Muscle layer of duodenum (tissue), 2 donors: ENCODE data around the gene FOSB.

Source experiments
- H3K27ac ChIP-seq: one replicate; pipeline ENCODE4 v1.7.0; 2013; ENCODE audit warnings: mild to moderate bottlenecking, low read length
- H3K27me3 ChIP-seq: one replicate; pipeline ENCODE4 v1.7.0; 2013; ENCODE audit warnings: low read depth, mild to moderate bottlenecking, control low read depth, low read length
- H3K36me3 ChIP-seq, 2 donors: one replicate each; pipeline ENCODE4 v1.7.0; 2013; ENCODE audit warnings: low read length in 2 of 2, control low read depth in 1 of 2, mild to moderate bottlenecking in 1 of 2; ENCODE audit not compliant: insufficient read depth in 2 of 2, control insufficient read depth in 1 of 2
- H3K4me1 ChIP-seq, 2 donors: one replicate each; pipeline ENCODE4 v1.7.0; 2013; ENCODE audit warnings: low read length in 2 of 2, mild to moderate bottlenecking in 2 of 2, control low read depth in 1 of 2, moderate library complexity in 1 of 2; ENCODE audit not compliant: insufficient read depth in 2 of 2, control insufficient read depth in 1 of 2
- H3K4me3 ChIP-seq, 2 donors: one replicate each; pipeline ENCODE4 v1.7.0; 2013; ENCODE audit warnings: low read length in 2 of 2, low read depth in 1 of 2, mild to moderate bottlenecking in 1 of 2
- H3K9me3 ChIP-seq, 2 donors: one replicate each; pipeline ENCODE4 v1.7.0; 2013; ENCODE audit warnings: low read length in 2 of 2, control low read depth in 1 of 2, mild to moderate bottlenecking in 1 of 2; ENCODE audit not compliant: control insufficient read depth in 1 of 2
- donor health status: healthy.

Gene FOSB

DNA sequence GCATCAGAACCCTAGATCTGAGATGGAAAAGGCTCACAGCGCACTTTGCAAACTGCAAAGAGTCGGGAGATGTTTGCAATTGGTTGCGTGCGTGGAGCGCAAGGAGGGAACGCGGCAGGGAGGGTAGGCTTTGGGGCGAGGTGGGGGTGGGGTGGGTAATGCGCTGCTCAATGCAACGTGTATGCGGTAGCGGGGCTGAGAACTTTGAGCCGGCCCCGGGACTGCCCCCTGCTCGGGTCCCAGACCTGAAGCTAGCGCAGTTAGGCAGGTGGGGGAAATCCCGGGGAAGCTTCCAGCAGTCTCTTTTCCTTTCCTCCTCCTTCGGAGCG, 971 bp downstream of the FOSB start:
- Histone ChIP-seq H3K27me3 (no peaks in the 10 kb centered on the region), H3K4me1 (peaks cover 0 to 26% of the 10 kb centered on the region in 2 donors), H3K9me3 (no peaks in the 10 kb centered on the region), H3K4me3 (peak overlapping the region; percentile 92 to 95), H3K36me3 (peaks cover 15 to 24% of the 10 kb centered on the region in 2 donors), H3K27ac (peak overlapping the region; percentile 90)

GRCh38 chr19:45469132-45469944, 1.5 kb downstream of the FOSB start:
- Histone ChIP-seq H3K4me1 (peaks cover 0 to 26% of the 10 kb centered on the region in 2 donors), H3K4me3 (peak overlapping the region; percentile 92 to 95), H3K27ac (peak overlapping the region; percentile 95), H3K9me3 (no peaks in the 10 kb centered on the region), H3K36me3 (peaks cover 15 to 24% of the 10 kb centered on the region in 2 donors), H3K27me3 (no peaks in the 10 kb centered on the region)

DNA sequence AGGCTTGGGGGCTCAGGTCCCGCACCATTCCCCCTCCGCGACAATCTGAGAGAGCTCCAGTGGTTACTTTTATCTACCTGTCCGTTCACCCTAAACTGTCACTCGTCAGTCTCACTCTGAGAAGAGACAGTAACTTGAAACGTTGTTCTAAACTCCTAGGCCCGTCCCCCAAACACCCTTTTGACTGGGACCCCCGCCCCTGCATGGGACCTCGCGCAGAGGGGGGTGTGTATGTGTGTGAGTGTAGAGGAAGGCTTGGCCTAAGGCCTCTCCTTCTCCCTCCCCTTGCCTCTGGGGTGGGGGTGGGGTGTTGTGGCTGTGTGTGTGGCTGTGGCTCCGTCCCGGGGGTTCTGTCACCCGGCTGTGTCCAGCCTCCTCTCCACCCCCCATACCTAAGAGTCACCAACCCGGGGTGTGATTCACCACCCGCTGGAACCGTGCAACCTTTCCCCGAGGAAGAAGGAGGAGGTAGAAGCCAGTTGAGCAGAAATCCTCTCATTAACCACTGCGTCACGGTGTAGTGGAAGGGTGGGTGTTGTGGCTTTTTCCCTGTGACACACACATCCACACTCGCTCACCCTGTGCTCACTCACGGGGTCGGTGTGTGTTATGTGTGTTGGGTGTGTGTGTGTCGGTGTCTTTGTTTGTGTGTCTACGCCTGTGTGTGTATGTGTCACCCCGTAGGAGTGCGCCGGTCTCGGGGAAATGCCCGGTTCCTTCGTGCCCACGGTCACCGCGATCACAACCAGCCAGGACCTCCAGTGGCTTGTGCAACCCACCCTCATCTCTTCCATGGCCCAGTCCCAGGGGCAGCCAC, 2.4 kb downstream of the FOSB start:
- Histone ChIP-seq H3K27ac (peak overlapping the region; percentile 95), H3K9me3 (no peaks in the 10 kb centered on the region), H3K36me3 (peaks cover 15 to 24% of the 10 kb centered on the region in 2 donors), H3K4me1 (peaks cover 0 to 26% of the 10 kb centered on the region in 2 donors), H3K4me3 (peak overlapping the region; percentile 92 to 95), H3K27me3 (no peaks in the 10 kb centered on the region)

DNA sequence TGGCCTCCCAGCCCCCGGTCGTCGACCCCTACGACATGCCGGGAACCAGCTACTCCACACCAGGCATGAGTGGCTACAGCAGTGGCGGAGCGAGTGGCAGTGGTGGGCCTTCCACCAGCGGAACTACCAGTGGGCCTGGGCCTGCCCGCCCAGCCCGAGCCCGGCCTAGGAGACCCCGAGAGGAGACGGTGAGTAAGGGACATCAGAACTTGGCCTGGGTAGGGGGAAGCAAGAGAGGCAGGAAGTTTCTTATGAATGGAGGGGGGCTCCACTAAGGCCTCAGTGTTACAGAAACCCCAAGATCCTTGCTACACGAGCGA, 2.9 kb downstream of the FOSB start:
- H3K27me3 ChIP-seq, result no peaks in the 10 kb centered on the region
- no peak overlapping the region for H3K27ac ChIP-seq
- H3K4me1 ChIP-seq, result peaks cover 0 to 26% of the 10 kb centered on the region in 2 donors
- H3K36me3 ChIP-seq, result peaks cover 15 to 24% of the 10 kb centered on the region in 2 donors
- H3K4me3 ChIP-seq, result peak overlapping the region; percentile 92 to 95
- no peaks in the 10 kb centered on the region for H3K9me3 ChIP-seq

DNA sequence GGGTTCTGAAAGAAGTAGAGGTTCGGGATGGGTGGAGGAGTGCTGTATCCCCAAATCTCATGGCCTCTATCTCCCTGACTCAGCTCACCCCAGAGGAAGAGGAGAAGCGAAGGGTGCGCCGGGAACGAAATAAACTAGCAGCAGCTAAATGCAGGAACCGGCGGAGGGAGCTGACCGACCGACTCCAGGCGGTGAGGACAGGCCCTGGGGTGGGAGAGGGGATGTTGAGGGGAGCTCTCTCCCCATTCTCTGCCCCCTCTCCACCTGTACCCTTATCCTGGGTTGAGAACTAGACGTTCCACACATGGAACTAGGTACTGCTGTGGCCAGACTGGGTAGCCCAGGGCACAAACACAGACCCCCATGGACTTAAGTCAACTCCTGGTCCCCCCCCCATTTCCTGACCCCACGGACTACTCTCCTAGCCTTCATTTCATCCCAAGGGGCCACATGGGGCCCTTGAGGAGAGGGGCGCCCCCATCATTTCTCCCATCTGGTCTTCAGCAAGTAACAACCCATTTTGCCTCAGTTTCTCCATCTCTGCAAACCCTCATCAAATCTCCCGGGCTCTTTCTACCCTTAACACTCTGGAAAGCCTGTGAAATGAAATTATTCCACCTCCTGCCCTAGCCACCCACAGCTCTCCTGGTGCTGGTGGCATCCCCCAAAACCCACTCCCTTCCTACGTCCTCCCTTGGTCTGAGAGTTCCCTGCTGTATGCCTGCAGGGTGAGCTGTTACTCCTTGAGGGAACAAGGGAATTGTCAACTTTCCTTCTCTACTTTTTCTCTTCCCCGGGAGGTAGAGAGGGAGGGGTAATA, 3.5 kb downstream of the FOSB start:
- Histone ChIP-seq H3K27me3 (no peaks in the 10 kb centered on the region), H3K4me3 (peak overlapping the region; percentile 92 to 95), H3K9me3 (no peaks in the 10 kb centered on the region), H3K27ac (no peak overlapping the region), H3K36me3 (peaks cover 15 to 24% of the 10 kb centered on the region in 2 donors), H3K4me1 (peaks cover 0 to 26% of the 10 kb centered on the region in 2 donors)

DNA sequence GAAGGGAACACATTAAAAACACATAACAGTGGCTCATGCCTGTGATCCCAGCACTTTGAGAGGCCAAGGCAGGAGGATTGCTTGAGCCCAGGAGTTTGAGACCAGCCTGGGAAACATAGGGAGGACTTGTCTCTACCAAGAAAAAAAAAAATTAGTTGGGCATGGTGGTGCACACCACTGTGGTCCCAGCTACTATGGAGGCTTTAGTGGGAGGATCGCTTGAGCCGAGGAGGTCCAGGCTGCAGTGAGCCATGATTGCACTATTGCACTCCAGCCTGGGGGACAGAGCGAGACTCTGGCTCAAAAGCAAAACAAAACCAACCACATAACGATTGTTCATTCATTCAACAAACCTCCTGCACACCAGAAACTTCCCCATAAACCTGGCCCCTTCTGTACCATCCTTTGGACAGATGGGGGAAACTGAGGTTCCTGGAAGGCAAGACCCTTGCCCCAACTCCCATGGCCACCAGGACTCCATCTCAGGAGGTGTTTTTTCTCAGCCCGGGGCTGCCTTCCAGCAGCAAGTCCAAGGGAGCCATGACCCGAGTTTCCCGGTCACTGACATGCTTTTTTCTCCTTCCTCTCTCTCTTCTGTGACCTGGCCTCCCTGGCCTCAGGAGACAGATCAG, 4.3 kb downstream of the FOSB start:
- Histone ChIP-seq H3K27me3 (no peaks in the 10 kb centered on the region), H3K4me1 (peaks cover 0 to 24% of the 10 kb centered on the region in 2 donors), H3K27ac (no peak overlapping the region), H3K4me3 (no peak overlapping the region), H3K9me3 (no peaks in the 10 kb centered on the region), H3K36me3 (peaks cover 15 to 24% of the 10 kb centered on the region in 2 donors)

- H3K27me3 ChIP-seq, result no peaks in the 10 kb centered on the region
- H3K36me3 ChIP-seq, result peaks cover 12 to 24% of the 10 kb centered on the region in 2 donors
- H3K4me3 ChIP-seq, result no peak overlapping the region
- H3K4me1 ChIP-seq, result peaks cover 0 to 20% of the 10 kb centered on the region in 2 donors
- H3K27ac ChIP-seq, result no peak overlapping the region
- no peaks in the 10 kb centered on the region for H3K9me3 ChIP-seq
Measured at GRCh38 chr19:45472563-45473366, 5.0 kb downstream of the FOSB start.

DNA sequence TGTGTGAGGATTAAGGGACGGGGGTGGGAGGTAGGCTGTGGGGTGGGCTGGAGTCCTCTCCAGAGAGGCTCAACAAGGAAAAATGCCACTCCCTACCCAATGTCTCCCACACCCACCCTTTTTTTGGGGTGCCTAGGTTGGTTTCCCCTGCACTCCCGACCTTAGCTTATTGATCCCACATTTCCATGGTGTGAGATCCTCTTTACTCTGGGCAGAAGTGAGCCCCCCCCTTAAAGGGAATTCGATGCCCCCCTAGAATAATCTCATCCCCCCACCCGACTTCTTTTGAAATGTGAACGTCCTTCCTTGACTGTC, 5.5 kb downstream of the FOSB start:
- Histone ChIP-seq H3K4me3 (no peak overlapping the region), H3K27ac (no peak overlapping the region), H3K27me3 (no peaks in the 10 kb centered on the region), H3K4me1 (peaks cover 4 to 24% of the 10 kb centered on the region in 2 donors), H3K36me3 (peaks cover 12 to 24% of the 10 kb centered on the region in 2 donors), H3K9me3 (no peaks in the 10 kb centered on the region)

- H3K36me3 ChIP-seq, result peaks cover 18 to 24% of the 10 kb centered on the region in 2 donors
- H3K4me1 ChIP-seq, result peaks cover 4 to 21% of the 10 kb centered on the region in 2 donors
- no peaks in the 10 kb centered on the region for H3K27me3 ChIP-seq
- H3K9me3 ChIP-seq, result no peaks in the 10 kb centered on the region
- H3K27ac ChIP-seq, result no peak overlapping the region
- H3K4me3 ChIP-seq, result no peak overlapping the region
Measured at GRCh38 chr19:45473682-45474605, 6.1 kb downstream of the FOSB start.
